WTC11 (cell line): ENCODE data around the gene CCNB3.

Experiments used
- TF ChIP-seq, protein P1 (sequence below): fragments of 200-600 bp; IDR thresholded peaks from 2 replicates; pipeline ENCODE4 v1.8.0; 2022; ENCODE audit warnings: antibody characterized with exemption
- TF ChIP-seq, protein P2 (sequence below): sonication (generic); formaldehyde crosslinking; IDR thresholded peaks from 2 replicates; pipeline ENCODE4 v1.8.1; 2022; ENCODE audit warnings: mild to moderate bottlenecking, moderate library complexity, missing genetic modification reagents
- TF ChIP-seq, protein P3 (sequence below): sonication (generic); formaldehyde crosslinking; IDR thresholded peaks from 2 replicates; pipeline ENCODE4 v1.8.1; 2023; ENCODE audit warnings: mild to moderate bottlenecking, missing genetic modification reagents, moderate library complexity

DNA sequence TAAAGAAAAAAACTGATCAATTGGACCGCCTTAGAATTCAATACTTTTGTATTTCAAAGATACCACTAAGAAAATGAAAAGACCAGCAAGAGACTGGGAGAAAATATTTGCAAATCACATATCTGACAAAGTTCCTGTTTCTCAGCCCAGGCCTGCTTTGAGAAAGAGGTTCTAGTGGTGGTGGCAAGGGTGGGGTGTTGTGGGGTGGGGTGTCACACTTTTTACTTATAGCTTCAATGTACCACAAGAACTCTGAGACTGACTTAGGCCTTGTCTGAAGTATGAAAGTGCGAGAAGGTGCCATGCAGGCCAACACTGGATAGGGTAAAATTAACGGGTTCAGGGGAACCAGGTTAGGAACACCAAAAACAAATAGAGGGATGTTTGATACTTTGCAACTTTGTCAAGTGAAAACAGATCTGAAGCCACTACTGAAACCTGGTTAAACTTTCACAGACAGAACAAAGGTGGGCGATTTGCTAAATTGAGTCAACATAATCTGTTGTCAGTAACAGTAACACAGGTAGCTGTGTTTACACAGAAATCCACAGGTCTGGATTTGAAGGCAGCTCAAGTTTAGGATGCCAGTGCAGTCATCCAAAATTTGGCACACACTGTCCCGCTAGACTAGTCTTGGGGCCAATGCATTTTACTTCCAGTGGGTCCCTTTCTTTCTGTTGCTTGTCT lies 177.3 kb downstream of the CCNB3 start:
- TF ChIP-seq, protein P1, sequence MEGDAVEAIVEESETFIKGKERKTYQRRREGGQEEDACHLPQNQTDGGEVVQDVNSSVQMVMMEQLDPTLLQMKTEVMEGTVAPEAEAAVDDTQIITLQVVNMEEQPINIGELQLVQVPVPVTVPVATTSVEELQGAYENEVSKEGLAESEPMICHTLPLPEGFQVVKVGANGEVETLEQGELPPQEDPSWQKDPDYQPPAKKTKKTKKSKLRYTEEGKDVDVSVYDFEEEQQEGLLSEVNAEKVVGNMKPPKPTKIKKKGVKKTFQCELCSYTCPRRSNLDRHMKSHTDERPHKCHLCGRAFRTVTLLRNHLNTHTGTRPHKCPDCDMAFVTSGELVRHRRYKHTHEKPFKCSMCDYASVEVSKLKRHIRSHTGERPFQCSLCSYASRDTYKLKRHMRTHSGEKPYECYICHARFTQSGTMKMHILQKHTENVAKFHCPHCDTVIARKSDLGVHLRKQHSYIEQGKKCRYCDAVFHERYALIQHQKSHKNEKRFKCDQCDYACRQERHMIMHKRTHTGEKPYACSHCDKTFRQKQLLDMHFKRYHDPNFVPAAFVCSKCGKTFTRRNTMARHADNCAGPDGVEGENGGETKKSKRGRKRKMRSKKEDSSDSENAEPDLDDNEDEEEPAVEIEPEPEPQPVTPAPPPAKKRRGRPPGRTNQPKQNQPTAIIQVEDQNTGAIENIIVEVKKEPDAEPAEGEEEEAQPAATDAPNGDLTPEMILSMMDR, result no peak
- TF ChIP-seq, protein P2, sequence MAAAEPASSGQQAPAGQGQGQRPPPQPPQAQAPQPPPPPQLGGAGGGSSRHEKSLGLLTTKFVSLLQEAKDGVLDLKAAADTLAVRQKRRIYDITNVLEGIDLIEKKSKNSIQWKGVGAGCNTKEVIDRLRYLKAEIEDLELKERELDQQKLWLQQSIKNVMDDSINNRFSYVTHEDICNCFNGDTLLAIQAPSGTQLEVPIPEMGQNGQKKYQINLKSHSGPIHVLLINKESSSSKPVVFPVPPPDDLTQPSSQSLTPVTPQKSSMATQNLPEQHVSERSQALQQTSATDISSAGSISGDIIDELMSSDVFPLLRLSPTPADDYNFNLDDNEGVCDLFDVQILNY, result no peak
- TF ChIP-seq, protein P3, sequence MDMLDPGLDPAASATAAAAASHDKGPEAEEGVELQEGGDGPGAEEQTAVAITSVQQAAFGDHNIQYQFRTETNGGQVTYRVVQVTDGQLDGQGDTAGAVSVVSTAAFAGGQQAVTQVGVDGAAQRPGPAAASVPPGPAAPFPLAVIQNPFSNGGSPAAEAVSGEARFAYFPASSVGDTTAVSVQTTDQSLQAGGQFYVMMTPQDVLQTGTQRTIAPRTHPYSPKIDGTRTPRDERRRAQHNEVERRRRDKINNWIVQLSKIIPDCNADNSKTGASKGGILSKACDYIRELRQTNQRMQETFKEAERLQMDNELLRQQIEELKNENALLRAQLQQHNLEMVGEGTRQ, result no peak
